T-helper 9 cell (primary cell): ENCODE measurements around the gene EHMT1.
A peak's percentile ranks its signal among the peaks of the same experiment; 100 is the strongest.

Experiments
- DNase-seq: peaks from one replicate; pipeline ENCODE4 v3.0.0-alpha.2; 2020
- total RNA-seq, 2 donors: gene quantifications; one replicate each; lab custom pipeline; 2026; lab: John Stamatoyannopoulos, UW

EHMT1 gene
- 110 to 113 reads per million in 2 donors for total RNA-seq

GRCh38 chr9:137618105-137619067, at the start of gene EHMT1:
TSS of gene EHMT1 (plus strand) at chr9:137619005. CDS start at chr9:137619029, 24 bp downstream.
- DNase-seq = peak; percentile 88

GRCh38 chr9:137569609-137570203, 49.1 kb upstream of the EHMT1 start:
- no peak for DNase-seq

GRCh38 chr9:137570566-137570965, 48.2 kb upstream of the EHMT1 start:
- no peak for DNase-seq

GRCh38 chr9:137574192-137574591, 44.6 kb upstream of the EHMT1 start:
- DNase-seq = no peak

GRCh38 chr9:137575364-137575715, 43.5 kb upstream of the EHMT1 start:
- no peak for DNase-seq

GRCh38 chr9:137575716-137576411, 42.9 kb upstream of the EHMT1 start:
- DNase-seq = no peak

- DNase-seq = peak; percentile 99
Measured at GRCh38 chr9:137578518-137579258, 40.1 kb upstream of the EHMT1 start, which contains the start of gene DPH7. TSS of gene DPH7 (minus strand) at chr9:137578925. CDS start at chr9:137578777, 148 bp downstream.

GRCh38 chr9:137579259-137579604, 39.6 kb upstream of the EHMT1 start:
- peak; percentile 10 for DNase-seq

GRCh38 chr9:137580209-137580953, 38.4 kb upstream of the EHMT1 start:
- DNase-seq = no peak

- no peak for DNase-seq
Measured at GRCh38 chr9:137580954-137581322, 37.9 kb upstream of the EHMT1 start.

GRCh38 chr9:137581361-137582285, 37.2 kb upstream of the EHMT1 start:
- DNase-seq = no peak

GRCh38 chr9:137582286-137582860, 36.4 kb upstream of the EHMT1 start:
- DNase-seq = no peak

- DNase-seq = no peak
Measured at GRCh38 chr9:137583347-137583746, 35.5 kb upstream of the EHMT1 start.

GRCh38 chr9:137583957-137584356, 34.8 kb upstream of the EHMT1 start:
- DNase-seq = no peak

- no peak for DNase-seq
Measured at GRCh38 chr9:137586854-137587253, 32.0 kb upstream of the EHMT1 start.

- DNase-seq = no peak
Measured at GRCh38 chr9:137588311-137588710, 30.5 kb upstream of the EHMT1 start.

- DNase-seq = no peak
Measured at GRCh38 chr9:137588891-137589290, 29.9 kb upstream of the EHMT1 start.

- DNase-seq = no peak
Measured at GRCh38 chr9:137589441-137590122, 29.2 kb upstream of the EHMT1 start.

- DNase-seq = no peak
Measured at GRCh38 chr9:137590123-137590468, 28.7 kb upstream of the EHMT1 start.
